HG02970 (cell line): ENCODE data around the gene SMIM1.

Source experiments
- ATAC-seq: cut with Tn5 transposase; IDR thresholded peaks from one replicate; pipeline ENCODE4 v1.9.1; 2021; ENCODE audit warnings: mild to moderate bottlenecking, moderate library complexity, moderate number of reproducible peaks; ENCODE audit not compliant: unreplicated experiment, low FRiP score

Gene SMIM1

DNA sequence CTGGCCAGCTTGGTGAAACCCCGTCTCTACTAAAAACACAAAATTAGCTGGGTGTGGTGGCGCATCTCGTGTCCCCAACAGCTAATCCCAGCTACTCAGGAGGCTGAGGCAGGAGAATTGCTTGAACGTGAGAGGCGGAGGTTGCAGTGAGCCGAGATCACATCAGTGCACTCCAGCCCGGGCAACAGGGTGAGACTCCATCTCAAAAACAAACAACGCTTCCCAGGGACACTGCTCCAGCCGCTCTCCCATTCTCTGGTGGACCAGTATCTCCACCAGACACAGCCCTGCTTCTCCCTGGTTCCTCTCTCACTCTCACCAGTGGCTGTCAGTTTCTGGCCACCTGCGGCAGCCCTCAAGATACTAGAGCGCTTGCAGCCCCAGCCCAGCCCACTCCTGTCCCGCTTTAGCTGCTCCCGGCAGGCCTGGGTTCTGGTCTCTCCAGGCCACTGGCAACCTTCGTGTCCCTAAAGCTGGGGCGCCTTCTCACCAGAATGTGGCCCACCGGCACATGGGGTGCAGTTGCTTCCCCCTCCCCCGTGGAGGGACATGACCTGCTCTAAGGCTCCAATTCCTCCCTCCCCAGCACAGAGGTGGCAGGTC is 44.7 kb downstream of the SMIM1 start:
- ATAC-seq = no peak

DNA sequence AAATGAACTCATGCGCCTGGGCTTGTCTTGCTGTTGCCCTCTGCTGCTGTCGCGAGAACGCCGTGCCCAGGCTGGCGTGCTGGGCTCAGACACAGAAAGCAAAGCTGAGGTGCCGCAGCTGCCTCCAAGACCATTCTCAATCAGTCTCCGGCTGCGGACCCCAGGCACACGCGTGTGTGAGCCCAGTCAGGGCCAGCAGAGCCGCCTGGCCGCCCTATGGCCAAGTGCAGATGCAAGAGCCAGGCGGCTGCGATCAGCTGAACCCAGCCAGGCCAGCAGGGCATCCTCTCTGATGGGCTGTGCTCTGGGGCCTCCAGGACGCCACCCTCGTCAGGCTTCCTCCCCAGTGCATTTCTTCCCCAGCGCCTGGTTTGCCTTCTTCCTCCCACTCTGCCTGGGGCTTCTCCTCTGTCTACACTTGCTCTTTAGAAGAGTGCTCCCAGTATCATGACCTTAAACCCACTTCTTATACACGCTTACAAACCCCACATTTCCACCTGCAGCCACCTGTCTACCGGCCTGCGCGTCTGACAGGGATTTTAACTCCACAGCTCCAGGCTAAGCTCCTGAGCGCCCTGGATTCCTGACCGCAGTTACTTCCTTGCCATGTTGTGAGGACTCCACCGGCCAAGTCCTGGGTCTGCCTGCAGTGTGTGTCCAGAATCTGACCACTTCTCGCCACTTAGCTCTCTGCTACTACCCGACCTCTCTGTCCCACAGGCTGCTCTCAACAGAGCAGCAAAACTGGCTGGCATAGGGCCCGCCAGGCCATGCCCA is 45.5 kb downstream of the SMIM1 start:
- ATAC-seq = no peak

DNA sequence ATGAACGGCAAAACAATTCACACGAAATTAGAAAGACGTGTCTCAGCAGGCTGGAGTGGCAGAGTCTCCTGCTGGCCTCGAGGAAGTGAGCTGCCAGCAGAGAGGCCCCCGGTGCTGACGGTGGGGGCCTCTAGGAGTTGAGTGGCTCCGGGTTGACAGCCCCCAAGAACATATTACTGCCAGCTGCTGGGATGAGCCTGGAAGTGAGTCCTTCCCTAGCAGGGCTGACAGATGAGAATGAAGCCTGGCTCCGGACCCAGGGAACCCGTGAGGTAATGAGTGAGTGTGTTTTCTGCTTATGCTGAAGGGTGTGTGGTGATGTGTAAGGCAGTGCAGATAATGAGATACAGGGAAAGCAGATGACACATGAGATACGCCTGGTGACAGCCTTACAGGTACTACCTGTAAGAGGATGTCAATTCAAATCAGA is 47.2 kb downstream of the SMIM1 start:
- no peak for ATAC-seq

DNA sequence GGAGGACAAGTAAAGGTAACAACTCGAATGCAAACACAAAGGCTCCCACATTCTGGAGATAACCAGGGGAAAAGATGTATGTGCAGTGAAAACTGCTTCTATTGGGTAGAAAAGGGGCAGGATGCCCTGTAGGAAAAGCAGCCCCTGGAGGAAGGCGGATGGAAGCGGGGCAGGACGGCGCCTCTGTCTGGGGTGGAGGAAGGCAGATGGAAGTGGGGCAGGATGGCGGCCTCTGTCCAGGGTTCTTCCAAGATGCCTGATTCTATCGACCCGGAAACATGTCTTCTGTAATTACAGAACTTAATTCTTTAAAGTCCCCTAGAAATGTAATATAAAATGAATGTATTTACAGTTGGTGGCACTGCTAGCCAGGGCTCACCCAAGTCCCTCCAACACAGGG is 47.8 kb downstream of the SMIM1 start:
- no peak for ATAC-seq

DNA sequence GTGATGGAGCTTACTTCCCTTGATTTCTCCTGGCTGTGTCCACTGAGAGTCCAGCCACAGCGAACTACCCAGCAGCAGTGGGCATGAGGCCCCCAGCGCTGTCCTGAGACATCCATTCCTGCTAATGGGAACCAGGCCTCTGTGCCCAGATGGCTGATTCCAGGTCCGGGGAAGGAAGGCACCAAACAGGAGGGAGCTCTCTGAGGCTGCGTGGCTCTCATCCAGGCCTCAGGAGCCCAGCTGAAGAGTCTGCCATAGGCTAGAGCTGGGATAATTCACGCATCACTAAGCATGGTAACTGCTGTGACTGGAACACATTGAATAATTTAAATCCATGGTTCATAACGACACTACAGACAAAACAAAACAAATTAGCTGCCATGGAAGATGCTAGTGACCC is 48.5 kb downstream of the SMIM1 start:
- ATAC-seq = no peak

DNA sequence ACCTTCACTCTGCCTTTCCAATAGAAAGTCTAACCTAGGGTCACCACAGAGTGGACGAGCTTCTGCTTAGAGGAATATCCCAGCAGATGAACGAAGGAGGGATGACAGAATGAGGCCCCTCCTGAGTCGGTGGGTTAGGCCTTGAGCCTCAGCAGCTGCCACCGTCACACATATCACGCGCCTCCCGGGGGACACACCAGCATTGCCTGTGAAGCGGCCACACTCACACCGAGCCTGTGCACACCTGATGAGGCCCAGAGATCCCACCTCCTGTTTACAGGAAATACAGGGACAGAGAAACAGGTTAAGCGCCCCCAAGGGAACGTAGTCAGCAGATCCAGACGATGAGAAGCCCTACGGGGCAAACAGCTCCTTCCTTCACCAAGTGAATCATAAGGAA is 48.9 kb downstream of the SMIM1 start:
- no peak for ATAC-seq

DNA sequence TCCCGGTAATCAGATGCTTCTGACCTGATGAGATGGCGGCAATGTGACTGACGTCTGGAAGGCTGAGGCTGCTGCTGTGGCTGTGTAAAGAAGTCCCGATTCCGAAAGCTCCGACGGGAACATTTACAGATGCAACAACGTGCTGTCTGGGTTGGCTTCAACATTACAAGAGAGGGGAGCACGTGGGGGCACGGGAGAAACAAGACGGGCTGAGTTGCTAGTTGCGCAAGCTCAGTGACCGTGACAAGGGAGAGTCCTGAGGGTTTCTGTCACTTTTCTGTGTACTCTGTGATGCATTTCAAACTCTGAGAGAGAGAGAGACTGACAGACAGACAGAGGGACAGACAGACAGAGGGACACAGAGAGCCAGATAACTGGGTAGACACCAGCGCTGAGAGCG is 49.4 kb downstream of the SMIM1 start:
- no peak for ATAC-seq

DNA sequence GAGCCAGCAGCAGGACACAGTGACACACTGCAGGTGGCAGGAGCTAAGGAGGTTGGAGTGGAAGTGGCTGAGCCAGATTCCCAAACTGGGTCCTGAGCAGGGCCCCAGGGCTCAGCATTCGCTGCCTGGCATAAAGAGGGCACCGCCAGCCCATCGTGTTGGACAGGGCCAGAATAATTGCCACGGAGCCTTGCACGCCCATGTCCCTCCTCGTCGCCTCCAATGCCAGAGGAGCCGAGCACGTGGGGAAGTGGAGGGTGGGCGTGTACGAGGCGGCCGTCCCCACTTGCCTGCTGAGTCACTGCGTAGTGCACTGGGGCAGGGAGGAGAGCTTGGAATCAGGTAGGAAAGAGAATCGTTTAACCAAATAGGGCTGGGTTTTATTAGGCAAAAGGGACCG is 49.9 kb downstream of the SMIM1 start:
- no peak for ATAC-seq

DNA sequence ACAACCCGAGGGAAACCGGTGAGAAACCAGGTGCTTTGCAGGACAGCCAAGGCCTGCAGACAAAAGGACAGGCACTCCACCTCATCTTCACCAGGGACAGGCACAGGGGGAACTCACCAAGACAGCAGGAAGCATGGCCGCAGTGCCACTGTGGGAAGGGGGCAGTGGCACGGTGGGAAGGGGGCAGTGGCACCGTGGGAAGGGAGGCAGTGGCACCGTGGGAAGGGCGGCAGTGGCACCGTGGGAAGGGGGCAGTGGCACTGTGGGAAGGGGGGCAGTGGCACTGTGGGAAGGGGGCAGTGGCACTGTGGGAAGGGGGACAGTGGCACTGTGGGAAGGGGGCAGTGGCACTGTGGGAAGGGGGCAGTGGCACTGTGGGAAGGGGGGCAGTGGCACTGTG is 52.1 kb downstream of the SMIM1 start:
- no peak for ATAC-seq

DNA sequence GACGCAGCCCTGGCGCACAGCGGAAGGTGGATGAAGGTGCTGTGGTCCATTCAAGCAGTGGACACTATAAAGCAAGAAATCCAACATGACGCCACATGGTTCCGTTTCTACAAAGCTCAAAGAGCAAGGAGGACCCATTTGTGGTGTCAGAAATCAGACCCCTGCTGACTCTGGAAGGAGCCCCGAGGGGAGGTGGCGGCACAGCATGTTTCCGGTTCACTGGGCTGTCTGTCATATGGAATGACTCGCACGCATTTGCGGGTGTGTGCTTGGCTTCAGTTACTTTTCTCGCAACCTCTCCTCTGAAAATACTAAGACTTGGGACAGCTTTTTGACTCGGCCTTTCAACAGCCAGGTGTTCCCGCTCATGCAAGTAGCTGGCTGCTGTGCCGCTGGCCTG is 52.8 kb downstream of the SMIM1 start:
- no peak for ATAC-seq
